Stimulated activated CD4-positive, alpha-beta T cell treated with anti-CD3 and anti-CD28 coated beads, Interleukin-2, amount 100 ng/mL, for 4 hours (primary cell): ENCODE measurements around the gene FGF8.

Experiments used
- DNase-seq: peaks from one replicate; pipeline ENCODE4 v3.0.0-alpha.2; 2020; ENCODE audit warnings: low read depth

The FGF8 gene

GRCh38 chr10:101768791-101769170, 7.1 kb downstream of the FGF8 start:
- no peak for DNase-seq

- no peak for DNase-seq
Observed at GRCh38 chr10:101767966-101768790, 7.7 kb downstream of the FGF8 start.

- DNase-seq = no peak
Observed at GRCh38 chr10:101767600-101767945, 8.3 kb downstream of the FGF8 start.

- no peak for DNase-seq
Observed at GRCh38 chr10:101766753-101767599, 8.9 kb downstream of the FGF8 start.

- no peak for DNase-seq
Observed at GRCh38 chr10:101766306-101766705, 9.6 kb downstream of the FGF8 start.

GRCh38 chr10:101763141-101763846, 12.6 kb downstream of the FGF8 start:
- DNase-seq = no peak

GRCh38 chr10:101762736-101763135, 13.2 kb downstream of the FGF8 start:
- no peak for DNase-seq

GRCh38 chr10:101761226-101761625, 14.7 kb downstream of the FGF8 start:
- no peak for DNase-seq

GRCh38 chr10:101760510-101760909, 15.4 kb downstream of the FGF8 start:
- DNase-seq = no peak

- no peak for DNase-seq
Observed at GRCh38 chr10:101759309-101760247, 16.3 kb downstream of the FGF8 start.

- no peak for DNase-seq
Observed at GRCh38 chr10:101758858-101759257, 17.1 kb downstream of the FGF8 start.

GRCh38 chr10:101752241-101752640, 23.7 kb downstream of the FGF8 start:
- DNase-seq = no peak

GRCh38 chr10:101749047-101750016, 26.6 kb downstream of the FGF8 start:
- no peak for DNase-seq

- no peak for DNase-seq
Observed at GRCh38 chr10:101748496-101748895, 27.4 kb downstream of the FGF8 start.

GRCh38 chr10:101745074-101745696, 30.7 kb downstream of the FGF8 start:
- DNase-seq = no peak

GRCh38 chr10:101744267-101744666, 31.6 kb downstream of the FGF8 start:
- no peak for DNase-seq

- DNase-seq = no peak
Observed at GRCh38 chr10:101741938-101742337, 34.0 kb downstream of the FGF8 start.

GRCh38 chr10:101736666-101737065, 39.2 kb downstream of the FGF8 start:
- DNase-seq = no peak

- no peak for DNase-seq
Observed at GRCh38 chr10:101732096-101732495, 43.8 kb downstream of the FGF8 start.

- no peak for DNase-seq
Observed at GRCh38 chr10:101726115-101726387, 49.9 kb downstream of the FGF8 start.
